Measurements from ENCODE around the gene MSX1. TPM values are rescaled to one million over a fixed set of nuclear protein-coding genes. Genes with fewer than 3 reads are reported as not detected.
A peak's percentile ranks its signal among the peaks of the same experiment; 100 is the strongest.

The MSX1 gene
- total RNA-seq, 1 experiment from 2014 or later: 1.6 TPM

DNA sequence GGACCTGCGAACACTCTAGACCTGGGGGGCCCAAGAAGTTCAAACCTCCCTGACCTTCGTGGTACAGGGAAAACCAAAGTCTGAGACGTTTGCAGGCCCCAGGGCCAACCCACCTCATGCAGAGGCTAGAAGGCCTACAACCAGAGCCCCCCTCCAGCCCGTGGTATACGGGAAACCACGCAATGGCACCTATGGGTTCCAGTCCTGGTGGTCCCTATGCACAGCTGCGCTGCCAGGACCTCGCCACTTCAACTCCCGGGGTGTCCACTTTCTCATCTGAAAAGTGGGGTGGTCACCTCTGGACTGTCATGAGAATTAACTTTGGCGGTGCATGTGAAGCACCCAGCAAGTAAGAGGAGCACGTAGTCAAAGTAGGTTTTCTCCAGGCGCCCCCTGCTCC, 8.4 kb upstream of the MSX1 start:
- Mint-ChIP-seq H3K9me3 (ENCODE audit: low read depth, unreplicated experiment) (no peaks in the 10 kb centered on the region), H3K27me3 (ENCODE audit: unreplicated experiment) (peaks cover 32% of the 10 kb centered on the region), H3K4me1 (ENCODE audit: low read depth, unreplicated experiment) (peaks cover 12% of the 10 kb centered on the region), H3K36me3 (ENCODE audit: insufficient read depth, unreplicated experiment) (no peaks in the 10 kb centered on the region), H3K4me3 (ENCODE audit: low read depth, unreplicated experiment) (no peak overlapping the region), H3K27ac (ENCODE audit: unreplicated experiment) (no peak overlapping the region)
- DNase-seq: no peak
- CTCF ChIA-PET: no interaction called here
- TF ChIP-seq, protein P1, sequence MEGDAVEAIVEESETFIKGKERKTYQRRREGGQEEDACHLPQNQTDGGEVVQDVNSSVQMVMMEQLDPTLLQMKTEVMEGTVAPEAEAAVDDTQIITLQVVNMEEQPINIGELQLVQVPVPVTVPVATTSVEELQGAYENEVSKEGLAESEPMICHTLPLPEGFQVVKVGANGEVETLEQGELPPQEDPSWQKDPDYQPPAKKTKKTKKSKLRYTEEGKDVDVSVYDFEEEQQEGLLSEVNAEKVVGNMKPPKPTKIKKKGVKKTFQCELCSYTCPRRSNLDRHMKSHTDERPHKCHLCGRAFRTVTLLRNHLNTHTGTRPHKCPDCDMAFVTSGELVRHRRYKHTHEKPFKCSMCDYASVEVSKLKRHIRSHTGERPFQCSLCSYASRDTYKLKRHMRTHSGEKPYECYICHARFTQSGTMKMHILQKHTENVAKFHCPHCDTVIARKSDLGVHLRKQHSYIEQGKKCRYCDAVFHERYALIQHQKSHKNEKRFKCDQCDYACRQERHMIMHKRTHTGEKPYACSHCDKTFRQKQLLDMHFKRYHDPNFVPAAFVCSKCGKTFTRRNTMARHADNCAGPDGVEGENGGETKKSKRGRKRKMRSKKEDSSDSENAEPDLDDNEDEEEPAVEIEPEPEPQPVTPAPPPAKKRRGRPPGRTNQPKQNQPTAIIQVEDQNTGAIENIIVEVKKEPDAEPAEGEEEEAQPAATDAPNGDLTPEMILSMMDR (IDR thresholded peaks at IDR 0.05; ENCODE audit: unreplicated experiment): no peak
- intact Hi-C loops (cut with micrococcal nuclease; ENCODE audit: unreplicated experiment): no loop called here
- BruUV-seq (replicated peaks): no TSS peak

DNA sequence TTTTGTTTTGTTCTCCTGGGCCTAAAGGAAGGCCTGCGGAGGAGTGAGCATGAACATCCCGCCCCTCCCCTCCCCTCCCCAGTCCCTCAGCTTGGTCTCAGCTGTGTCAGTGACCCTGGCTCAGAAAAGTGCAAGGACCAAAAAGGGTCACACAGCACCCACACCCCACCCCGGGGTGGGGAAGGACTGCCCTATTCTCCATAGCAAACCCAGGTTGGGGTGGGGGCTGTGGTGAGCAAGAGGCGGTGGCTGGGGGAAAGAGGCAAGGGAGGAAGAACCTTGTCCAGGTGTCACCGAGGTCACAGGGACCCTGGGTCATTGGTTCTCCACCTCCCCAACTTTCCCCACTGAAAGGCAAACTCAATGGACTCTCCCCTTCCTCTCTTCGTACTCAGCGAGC, 7.6 kb upstream of the MSX1 start:
- TF ChIP-seq, protein P1 (IDR thresholded peaks at IDR 0.05; ENCODE audit: unreplicated experiment): no peak
- H3K36me3 Mint-ChIP-seq (ENCODE audit: insufficient read depth, unreplicated experiment): no peaks in the 10 kb centered on the region
- no peak overlapping the region for H3K27ac Mint-ChIP-seq (ENCODE audit: unreplicated experiment)
- intact Hi-C loops (cut with micrococcal nuclease; ENCODE audit: unreplicated experiment): no loop called here
- peaks cover 12% of the 10 kb centered on the region for H3K4me1 Mint-ChIP-seq (ENCODE audit: low read depth, unreplicated experiment)
- H3K4me3 Mint-ChIP-seq (ENCODE audit: low read depth, unreplicated experiment): no peak overlapping the region
- DNase-seq: no peak
- CTCF ChIA-PET: no interaction called here
- no TSS peak for BruUV-seq (replicated peaks)
- no peaks in the 10 kb centered on the region for H3K9me3 Mint-ChIP-seq (ENCODE audit: low read depth, unreplicated experiment)
- peaks cover 41% of the 10 kb centered on the region for H3K27me3 Mint-ChIP-seq (ENCODE audit: unreplicated experiment)

DNA sequence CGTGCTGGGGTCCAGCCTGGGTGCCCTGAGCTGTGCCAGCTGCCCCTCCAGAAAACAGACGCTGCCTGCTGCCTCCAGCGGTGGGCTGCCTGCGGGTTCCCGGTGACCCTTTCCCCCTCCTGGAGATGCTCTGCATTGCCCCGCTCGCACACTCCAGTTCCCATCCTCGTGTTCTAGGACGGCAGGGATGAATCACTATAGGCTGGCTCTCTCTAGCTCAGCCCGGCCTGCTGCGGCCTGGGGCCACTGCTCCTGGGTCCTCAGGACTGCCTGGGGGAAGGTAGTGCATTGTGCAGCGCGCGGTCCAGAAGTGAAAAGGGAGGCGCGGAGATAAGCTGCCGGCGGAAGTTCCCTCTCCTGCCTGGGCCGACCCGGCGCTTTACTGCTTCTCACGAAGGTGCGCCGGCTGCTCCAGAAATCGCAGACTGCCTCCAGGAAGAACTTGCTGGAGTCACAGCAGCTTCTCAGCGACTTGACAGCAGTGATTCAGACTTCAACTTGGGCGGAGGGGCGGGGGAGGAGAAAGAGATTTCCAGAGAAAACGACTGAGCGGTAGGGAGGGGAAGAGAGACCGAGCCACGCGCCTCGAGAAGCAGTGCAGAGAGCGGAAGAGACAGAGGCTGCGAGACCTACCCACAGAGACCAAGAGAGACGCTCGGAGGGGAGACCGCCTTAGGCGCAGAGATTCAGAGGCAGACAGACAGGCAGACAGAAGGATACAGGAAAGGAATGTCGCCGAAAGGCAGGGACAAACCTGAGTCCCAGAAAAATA, 6.7 kb upstream of the MSX1 start:
- H3K27me3 Mint-ChIP-seq (ENCODE audit: unreplicated experiment): peaks cover 49% of the 10 kb centered on the region
- no peaks in the 10 kb centered on the region for H3K36me3 Mint-ChIP-seq (ENCODE audit: insufficient read depth, unreplicated experiment)
- H3K4me3 Mint-ChIP-seq (ENCODE audit: low read depth, unreplicated experiment): peak overlapping the region; percentile 74
- peaks cover 12% of the 10 kb centered on the region for H3K4me1 Mint-ChIP-seq (ENCODE audit: low read depth, unreplicated experiment)
- BruUV-seq (replicated peaks): no TSS peak
- H3K9me3 Mint-ChIP-seq (ENCODE audit: low read depth, unreplicated experiment): no peaks in the 10 kb centered on the region
- intact Hi-C loops (cut with micrococcal nuclease; ENCODE audit: unreplicated experiment): no loop called here
- DNase-seq: peak; percentile 22
- TF ChIP-seq, protein P1 (IDR thresholded peaks at IDR 0.05; ENCODE audit: unreplicated experiment): no peak
- no peak overlapping the region for H3K27ac Mint-ChIP-seq (ENCODE audit: unreplicated experiment)
- CTCF ChIA-PET: interaction anchor here (0.5 to 0.8 kb wide), 2 partner anchors 334 to 431 kb away, joined by 5 to 7 read pairs; no protein-coding TSS in a partner anchor

DNA sequence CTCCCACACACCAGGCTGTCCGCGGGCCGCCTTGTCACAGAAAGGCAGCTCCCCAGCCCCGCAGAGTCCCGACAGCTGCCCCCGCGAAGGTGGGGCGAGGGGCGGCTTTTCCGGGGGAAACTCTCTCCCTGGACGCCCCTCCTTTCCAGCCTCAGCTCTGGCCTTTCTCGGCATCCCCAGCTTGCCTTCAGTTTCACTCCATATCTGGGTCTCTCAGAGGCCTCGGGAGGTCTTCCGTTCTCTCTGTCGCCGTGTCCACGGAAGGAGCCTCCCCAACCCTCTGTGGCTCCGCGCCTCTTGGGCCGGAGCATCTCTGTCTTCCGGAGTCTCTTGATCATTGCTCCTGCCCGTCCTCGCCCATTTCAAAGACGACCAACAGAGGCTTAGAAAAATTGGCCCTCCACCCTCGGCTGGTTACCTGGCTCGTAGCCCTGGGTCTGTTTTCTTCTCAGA, 6.1 kb upstream of the MSX1 start:
- intact Hi-C loops (cut with micrococcal nuclease; ENCODE audit: unreplicated experiment): no loop called here
- H3K27ac Mint-ChIP-seq (ENCODE audit: unreplicated experiment): no peak overlapping the region

More for the DNA sequence above, 6.1 kb upstream of the MSX1 start:
- DNase-seq: no peak
- CTCF ChIA-PET: no interaction called here
- TF ChIP-seq, protein P1 (IDR thresholded peaks at IDR 0.05; ENCODE audit: unreplicated experiment): no peak
- Mint-ChIP-seq H3K4me3 (ENCODE audit: low read depth, unreplicated experiment) (peak overlapping the region; percentile 74), H3K4me1 (ENCODE audit: low read depth, unreplicated experiment) (peaks cover 12% of the 10 kb centered on the region), H3K27me3 (ENCODE audit: unreplicated experiment) (peaks cover 53% of the 10 kb centered on the region), H3K9me3 (ENCODE audit: low read depth, unreplicated experiment) (no peaks in the 10 kb centered on the region), H3K36me3 (ENCODE audit: insufficient read depth, unreplicated experiment) (no peaks in the 10 kb centered on the region)
- no TSS peak for BruUV-seq (replicated peaks)
